HG02759 (cell line): Measurements from ENCODE around the gene HDDC3.

Experiments used
- ATAC-seq: cut with Tn5 transposase; IDR thresholded peaks from one replicate; pipeline ENCODE4 v1.9.1; 2021; ENCODE audit warnings: mild to moderate bottlenecking, moderate library complexity; ENCODE audit not compliant: unreplicated experiment

The HDDC3 gene

GRCh38 chr15:90881181-90881977 is 51.0 kb downstream of the HDDC3 start:
- ATAC-seq = no peak

GRCh38 chr15:90880381-90881145 is 51.8 kb downstream of the HDDC3 start:
- ATAC-seq = no peak
